GM19240 (cell line): ENCODE data around the gene NCOA1.

Experiments
- DNase-seq: peaks from one replicate; pipeline ENCODE4 v3.0.0; 2011; ENCODE audit warnings: low spot score; ENCODE audit not compliant: insufficient read length

The NCOA1 gene

GRCh38 chr2:24731923-24732322, 240.9 kb downstream of the NCOA1 start:
- no peak for DNase-seq

DNA sequence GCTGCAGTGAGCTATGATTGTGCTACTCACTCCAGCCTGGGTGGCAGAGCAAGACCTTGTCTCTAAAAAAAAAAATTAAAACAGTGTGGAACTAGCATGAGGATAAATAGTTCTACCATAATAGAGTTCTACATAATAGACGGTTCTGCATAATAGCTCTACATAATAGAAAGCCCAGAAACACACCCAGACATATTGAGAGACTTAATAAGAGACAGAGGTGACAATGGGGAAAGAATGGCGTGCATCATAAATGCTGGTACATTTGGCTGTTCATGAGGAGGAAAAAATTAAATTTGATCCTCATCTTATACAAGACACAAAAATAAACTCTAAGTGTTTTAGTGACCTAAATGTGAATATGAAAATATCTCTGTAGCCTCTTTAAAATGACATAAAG, 243.7 kb downstream of the NCOA1 start:
- no peak for DNase-seq

GRCh38 chr2:24739354-24740025, 248.4 kb downstream of the NCOA1 start:
- no peak for DNase-seq

- no peak for DNase-seq
Observed at GRCh38 chr2:24740142-24740541, 249.1 kb downstream of the NCOA1 start.

DNA sequence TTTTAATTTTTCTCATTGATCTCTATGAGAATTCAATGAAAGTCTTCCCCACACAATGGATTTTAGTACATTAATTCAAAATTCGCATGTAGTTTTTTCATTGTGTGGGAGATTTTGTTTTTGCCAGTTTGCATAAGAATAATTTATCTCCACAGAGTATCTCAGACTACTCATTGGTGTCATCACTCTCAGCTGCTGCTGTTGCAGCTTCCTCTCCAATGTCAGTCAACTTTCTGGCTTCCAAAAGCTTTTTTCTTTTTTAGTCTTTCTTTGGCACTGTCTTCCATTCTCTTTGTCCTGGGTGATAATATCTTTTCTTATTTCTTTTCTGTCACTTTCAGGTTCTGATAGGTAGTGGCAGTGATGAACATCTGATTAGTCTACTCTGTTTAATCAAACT, 251.7 kb downstream of the NCOA1 start:
- no peak for DNase-seq

DNA sequence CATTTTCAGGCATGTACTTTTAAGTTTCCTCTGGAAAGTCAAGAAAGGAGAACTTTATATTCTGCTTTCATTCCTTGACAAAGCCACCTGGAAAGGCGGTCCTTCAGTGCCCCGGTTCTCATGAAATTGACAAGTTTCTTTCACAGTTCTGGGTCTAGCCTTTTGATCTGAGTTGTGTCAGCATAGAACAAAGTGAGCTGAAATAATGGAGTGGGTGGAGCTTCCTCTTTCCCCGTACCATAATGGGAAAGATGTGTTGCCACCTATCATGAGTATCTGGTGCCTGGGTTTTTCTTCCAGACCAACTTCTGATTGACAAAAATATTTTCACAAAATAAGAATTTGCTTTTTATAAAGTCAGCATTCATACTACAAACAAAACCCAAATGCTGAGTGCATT, 252.9 kb downstream of the NCOA1 start:
- DNase-seq = no peak

DNA sequence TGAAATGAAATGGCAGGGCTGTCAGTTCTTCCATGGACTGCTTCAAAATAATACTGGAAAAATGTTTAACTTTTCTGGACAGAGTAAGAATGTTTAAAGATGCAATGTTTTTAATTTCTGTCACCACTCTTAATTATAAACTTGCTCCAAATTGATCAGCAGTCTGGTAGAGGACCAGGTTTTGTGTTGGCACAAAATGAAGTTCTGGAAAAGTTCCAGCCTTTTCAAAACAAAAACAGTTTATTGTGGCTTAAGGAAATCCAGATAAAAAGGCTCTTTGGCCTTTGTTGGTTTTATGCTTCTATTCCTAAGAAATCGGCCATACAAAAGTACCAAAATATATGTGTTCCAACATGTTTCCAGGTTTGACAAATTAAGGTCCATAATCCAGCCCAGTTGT, 253.3 kb downstream of the NCOA1 start:
- DNase-seq = no peak

- no peak for DNase-seq
Observed at GRCh38 chr2:24745825-24746224, 254.8 kb downstream of the NCOA1 start.

- DNase-seq = no peak
Observed at GRCh38 chr2:24747299-24747698, 256.2 kb downstream of the NCOA1 start.

GRCh38 chr2:24749069-24749691, 258.1 kb downstream of the NCOA1 start:
- no peak for DNase-seq

DNA sequence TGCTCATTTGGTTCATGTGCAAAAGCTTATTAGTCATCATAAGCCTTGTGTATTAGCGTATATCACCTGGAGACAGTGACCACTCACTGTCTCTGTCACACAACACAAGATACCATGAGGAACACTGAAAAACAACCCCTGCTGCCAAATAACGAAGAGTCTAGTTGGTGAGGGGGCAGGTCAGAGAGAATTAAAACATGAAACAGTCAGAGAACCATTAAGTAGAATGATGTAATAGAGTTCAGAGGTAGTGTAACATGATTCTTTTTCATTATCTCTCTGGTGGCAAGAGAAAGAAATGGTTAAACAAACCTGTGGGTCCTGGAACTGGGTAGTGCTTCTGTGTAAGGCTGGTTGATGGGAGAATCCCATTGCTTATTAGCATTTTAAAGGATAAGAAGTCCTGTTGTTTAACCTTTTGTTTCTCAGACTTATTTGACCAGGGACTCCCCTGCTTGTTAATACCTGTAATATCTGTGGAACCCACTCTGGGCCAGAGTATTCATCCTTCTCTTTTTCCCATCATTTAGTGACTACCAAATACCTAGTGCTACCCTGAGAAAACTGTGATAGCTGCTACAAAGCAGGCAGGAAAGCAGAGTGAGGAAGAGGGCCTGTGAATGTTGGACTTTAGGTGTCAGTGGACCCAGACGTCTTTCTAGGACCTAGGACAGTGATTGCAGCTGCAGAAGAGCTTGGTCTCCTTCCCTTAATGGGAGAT, 264.1 kb downstream of the NCOA1 start:
- DNase-seq = no peak

DNA sequence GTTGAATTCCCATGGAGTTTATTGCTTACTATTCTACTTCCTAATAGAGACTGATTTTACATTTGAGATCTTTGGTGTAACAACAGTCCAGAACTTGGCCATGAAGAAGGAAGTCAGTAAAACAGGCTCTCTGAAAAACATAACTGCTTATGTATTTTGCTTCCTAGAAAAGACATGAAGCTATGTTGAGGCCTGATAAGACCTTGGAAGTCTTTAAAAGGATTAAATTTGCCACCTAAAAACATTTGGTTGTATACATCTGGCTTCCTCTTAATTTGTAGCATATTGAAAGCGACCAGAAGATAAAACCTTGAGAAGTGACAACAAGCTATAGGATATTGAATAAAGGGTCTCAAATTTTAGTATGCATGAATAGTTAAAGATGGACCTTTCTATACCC, 265.7 kb downstream of the NCOA1 start:
- no peak for DNase-seq

DNA sequence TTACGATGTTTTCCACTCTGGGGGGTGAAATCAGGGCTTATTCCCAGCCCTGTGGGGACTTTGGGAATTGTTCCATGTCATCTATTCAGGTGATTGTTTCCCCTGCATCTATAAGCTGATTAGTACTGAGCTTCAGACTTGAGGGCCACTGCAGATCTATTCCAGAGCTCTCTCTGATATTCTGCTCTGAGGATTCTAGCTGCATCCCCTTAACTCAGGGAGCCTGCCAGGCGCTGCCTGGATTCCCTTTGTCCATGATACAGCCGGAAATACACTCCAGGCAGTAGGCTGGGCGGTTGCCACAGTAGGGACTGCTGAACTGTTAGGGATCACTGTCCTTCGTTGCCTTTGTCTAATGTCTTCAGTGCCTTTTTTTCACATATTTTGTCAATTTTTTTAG, 270.8 kb downstream of the NCOA1 start:
- DNase-seq = no peak

GRCh38 chr2:24762518-24762917, 271.5 kb downstream of the NCOA1 start:
- no peak for DNase-seq

DNA sequence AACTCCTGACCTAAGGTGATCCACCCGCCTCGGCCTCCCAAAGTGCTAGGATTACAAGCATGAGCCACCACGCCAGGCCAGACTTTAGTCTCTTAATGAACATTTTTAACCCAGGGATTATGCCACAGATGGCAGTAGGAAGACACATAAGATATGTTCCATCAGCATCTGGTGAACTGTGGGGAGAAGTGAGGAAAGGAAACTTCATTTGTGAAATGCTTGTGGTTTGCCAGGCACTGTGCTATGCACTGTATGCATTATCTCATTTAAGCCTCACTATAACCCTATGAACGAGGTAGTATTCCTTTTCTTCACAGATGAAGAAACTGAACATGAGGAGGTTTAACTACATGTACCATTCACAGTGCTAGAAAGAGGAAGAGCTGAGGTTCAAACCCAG, 272.8 kb downstream of the NCOA1 start:
- no peak for DNase-seq

GRCh38 chr2:24766609-24767008, 275.6 kb downstream of the NCOA1 start:
- no peak for DNase-seq

DNA sequence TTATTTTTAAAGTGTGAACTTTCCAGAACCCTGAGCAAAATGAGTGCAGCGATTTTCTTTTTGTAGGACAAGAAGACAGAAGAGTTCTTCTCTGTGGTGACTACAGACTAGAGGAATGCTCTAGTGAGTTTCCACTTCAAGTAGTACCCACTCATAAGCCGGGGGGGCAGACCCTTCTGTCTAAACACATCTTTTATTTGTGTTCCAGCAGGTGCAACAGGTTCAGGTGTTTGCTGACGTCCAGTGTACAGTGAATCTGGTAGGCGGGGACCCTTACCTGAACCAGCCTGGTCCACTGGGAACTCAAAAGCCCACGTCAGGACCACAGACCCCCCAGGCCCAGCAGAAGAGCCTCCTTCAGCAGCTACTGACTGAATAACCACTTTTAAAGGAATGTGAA, 277.0 kb downstream of the NCOA1 start:
- no peak for DNase-seq

- no peak for DNase-seq
Observed at GRCh38 chr2:24768601-24769000, 277.5 kb downstream of the NCOA1 start.

GRCh38 chr2:24771061-24771460, 280.0 kb downstream of the NCOA1 start:
- DNase-seq = no peak

GRCh38 chr2:24771764-24772586, 280.9 kb downstream of the NCOA1 start:
- DNase-seq = no peak

- DNase-seq = no peak
Observed at GRCh38 chr2:24774373-24774772, 283.3 kb downstream of the NCOA1 start.

GRCh38 chr2:24779116-24779515, 288.1 kb downstream of the NCOA1 start:
- no peak for DNase-seq
